ENCODE results near the gene AGBL4. TPM values are rescaled to one million over a fixed set of nuclear protein-coding genes. Genes with fewer than 3 reads are reported as not detected.
"Not testable (repeated sequence)": the region's sequence is repeated elsewhere in the genome, so short reads cannot be mapped to it uniquely, and the experiment has no call there.

AGBL4 gene
- total RNA-seq, 2 donors from 2014 or later: not detected

DNA sequence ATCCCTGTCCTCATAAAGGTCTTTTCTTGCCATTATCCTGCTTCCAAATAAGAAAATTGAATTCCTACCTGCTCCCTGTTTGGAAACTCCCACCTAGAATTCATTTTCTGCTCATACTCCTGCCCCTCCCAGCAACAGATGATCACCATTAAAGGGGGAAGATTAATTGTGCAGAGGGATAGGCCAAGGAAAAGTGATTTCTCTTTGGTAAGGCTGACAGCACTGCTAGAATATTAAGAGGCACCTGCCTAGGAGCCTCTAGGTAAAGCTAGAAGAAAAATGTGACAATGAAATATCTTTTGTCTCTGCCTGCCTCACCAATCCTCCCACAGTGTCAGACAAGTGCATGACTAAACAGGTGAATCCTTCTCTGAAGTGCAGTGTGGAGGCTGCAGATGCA, 1474.8 kb downstream of the AGBL4 start:
- no peaks in the 10 kb centered on the region for H3K9me3 ChIP-seq (ENCODE audit: control insufficient read depth, low read length, poor library complexity, severe bottlenecking)
- H3K36me3 Mint-ChIP-seq (ENCODE audit: low read depth): no peaks in the 10 kb centered on the region
- H3K27ac Mint-ChIP-seq: no peak overlapping the region
- DNase-seq (no peak), ATAC-seq (no peak)
- no peak overlapping the region for H3K4me3 Mint-ChIP-seq
- H3K4me1 Mint-ChIP-seq: peaks cover 6% of the 10 kb centered on the region
- H3K27me3 Mint-ChIP-seq: peaks cover 33% of the 10 kb centered on the region

DNA sequence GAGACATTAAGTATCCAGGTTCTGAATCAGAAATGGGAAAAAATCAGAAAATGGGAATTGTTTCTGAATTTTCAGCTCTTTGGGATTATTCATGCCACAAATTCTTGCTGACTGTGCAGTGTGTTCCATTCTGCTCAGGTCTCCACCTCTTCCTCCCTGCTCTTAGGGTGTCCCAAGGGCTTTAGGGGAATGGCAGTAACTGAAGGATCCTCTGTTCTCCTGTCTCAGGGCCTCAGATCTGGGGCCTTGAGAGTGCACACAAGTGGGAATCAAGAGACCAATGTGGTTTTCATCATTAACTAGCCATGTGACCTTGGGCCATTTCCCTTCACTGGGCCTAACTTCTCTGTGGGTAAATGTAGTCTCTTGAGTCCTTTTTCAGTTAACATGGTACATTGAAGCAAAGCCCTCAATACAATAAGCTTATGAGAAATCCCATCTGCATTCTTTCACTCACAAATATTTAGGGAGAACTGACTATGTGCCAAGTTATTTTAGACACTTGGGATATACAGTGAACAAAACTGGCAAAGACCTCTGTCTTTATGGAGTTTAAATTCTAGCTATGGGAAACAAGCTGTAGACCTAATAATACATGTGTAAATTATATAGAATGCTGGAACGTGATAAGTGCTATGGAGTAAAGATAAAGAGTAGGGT, 1476.1 kb downstream of the AGBL4 start:
- peaks cover 6% of the 10 kb centered on the region for H3K4me1 Mint-ChIP-seq
- H3K9me3 ChIP-seq (ENCODE audit: control insufficient read depth, low read length, poor library complexity, severe bottlenecking): no peaks in the 10 kb centered on the region
- no peak overlapping the region for H3K4me3 Mint-ChIP-seq
- H3K27ac Mint-ChIP-seq: no peak overlapping the region
- DNase-seq (no peak), ATAC-seq (no peak)
- H3K27me3 Mint-ChIP-seq: peaks cover 33% of the 10 kb centered on the region
- H3K36me3 Mint-ChIP-seq (ENCODE audit: low read depth): no peaks in the 10 kb centered on the region

DNA sequence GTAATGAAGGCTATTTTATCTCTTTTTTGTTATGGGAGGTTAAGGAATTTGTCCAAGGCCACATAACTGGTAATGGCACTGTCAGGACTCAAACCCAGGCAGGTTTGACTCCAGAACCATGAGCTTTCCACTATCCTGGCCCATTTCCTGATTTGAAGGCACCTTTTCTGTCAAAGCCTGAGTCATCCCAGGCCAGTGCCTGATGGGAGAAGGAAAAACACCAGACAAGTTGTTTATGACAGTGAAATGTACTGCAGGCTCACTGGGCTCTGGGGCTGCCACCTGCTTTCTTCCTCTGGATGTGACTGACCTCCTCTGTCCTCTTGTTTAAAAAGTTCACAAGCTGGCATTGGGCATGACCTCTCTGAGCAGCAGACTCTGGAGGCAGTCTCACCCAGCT, 1479.9 kb downstream of the AGBL4 start:
- Mint-ChIP-seq H3K27ac (no peak overlapping the region), H3K27me3 (peaks cover 25% of the 10 kb centered on the region), H3K4me1 (peaks cover 2% of the 10 kb centered on the region), H3K4me3 (no peak overlapping the region), H3K36me3 (ENCODE audit: low read depth) (no peaks in the 10 kb centered on the region)
- no peaks in the 10 kb centered on the region for H3K9me3 ChIP-seq (ENCODE audit: control insufficient read depth, low read length, poor library complexity, severe bottlenecking)
- ATAC-seq: no peak
- DNase-seq: no peak

DNA sequence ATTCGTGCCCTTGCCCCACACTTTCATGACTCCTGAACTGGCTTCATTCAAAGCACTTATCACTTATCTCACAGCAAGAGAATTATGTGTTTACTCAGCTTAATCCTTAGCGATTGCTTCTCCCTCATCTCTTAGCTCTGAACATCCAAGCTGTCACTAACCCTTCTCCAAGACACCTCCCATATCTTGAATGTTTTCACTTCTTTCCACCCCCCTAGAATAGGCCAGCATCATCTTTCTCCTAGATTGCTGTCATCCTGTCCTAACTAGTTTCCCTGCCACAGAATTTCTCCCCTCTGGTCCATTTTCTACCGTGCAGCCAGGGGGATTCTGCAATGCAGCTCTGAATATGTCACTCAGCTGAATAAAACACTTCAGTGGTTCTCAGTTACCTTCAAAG, 1483.2 kb downstream of the AGBL4 start:
- H3K9me3 ChIP-seq (ENCODE audit: control insufficient read depth, low read length, poor library complexity, severe bottlenecking): no peaks in the 10 kb centered on the region
- Mint-ChIP-seq H3K4me3 (no peak overlapping the region), H3K4me1 (no peaks in the 10 kb centered on the region), H3K27me3 (peaks cover 21% of the 10 kb centered on the region), H3K36me3 (ENCODE audit: low read depth) (no peaks in the 10 kb centered on the region), H3K27ac (no peak overlapping the region)
- DNase-seq (no peak), ATAC-seq (no peak)

DNA sequence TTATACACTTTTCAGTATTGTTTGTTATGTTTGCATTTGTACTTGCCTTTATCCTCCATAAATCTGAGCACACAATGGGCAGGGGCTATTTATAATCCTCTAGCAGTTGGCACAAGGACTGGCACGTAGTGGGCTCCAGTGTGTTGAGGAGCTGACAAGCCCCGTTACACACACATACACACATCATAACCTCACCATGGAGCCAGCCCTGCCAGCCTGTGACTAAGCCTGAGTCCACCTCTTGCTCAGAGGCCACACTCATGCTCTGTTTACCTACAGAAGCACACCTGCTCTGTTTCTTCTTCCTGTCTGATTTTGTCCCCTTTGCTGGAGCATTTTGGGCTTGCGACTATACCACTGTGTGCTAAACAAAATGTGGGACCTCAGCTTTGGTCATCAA, 1487.3 kb downstream of the AGBL4 start:
- no peak overlapping the region for H3K27ac Mint-ChIP-seq
- DNase-seq (no peak), ATAC-seq (no peak)
- H3K9me3 ChIP-seq (ENCODE audit: control insufficient read depth, low read length, poor library complexity, severe bottlenecking): no peaks in the 10 kb centered on the region
- H3K4me3 Mint-ChIP-seq: no peak overlapping the region
- H3K27me3 Mint-ChIP-seq: peaks cover 50% of the 10 kb centered on the region
- no peaks in the 10 kb centered on the region for H3K36me3 Mint-ChIP-seq (ENCODE audit: low read depth)
- H3K4me1 Mint-ChIP-seq: no peaks in the 10 kb centered on the region

DNA sequence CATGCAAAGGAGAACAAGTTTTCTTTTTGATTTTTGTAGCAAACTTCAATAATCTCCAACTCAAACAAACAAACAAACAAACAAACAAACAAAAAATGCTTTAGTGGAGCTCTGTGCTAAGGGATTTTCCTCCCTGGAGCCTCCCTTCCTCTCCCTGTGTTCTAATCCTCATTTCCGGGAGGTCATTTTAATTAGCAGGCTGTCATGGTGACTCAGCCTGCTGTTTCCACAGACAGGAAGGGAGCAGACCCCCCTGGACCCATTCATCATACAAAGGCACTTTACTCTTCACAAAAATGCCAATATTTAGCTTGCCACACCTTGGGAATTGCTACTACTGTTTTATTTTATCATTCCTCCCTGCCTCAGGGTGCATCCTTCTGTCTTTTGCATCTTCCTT, 1490.8 kb downstream of the AGBL4 start:
- DNase-seq (no peak), ATAC-seq (no peak)
- Mint-ChIP-seq H3K27me3 (peaks cover 54% of the 10 kb centered on the region), H3K4me1 (no peaks in the 10 kb centered on the region), H3K27ac (no peak overlapping the region), H3K36me3 (ENCODE audit: low read depth) (no peaks in the 10 kb centered on the region), H3K4me3 (no peak overlapping the region)
- no peaks in the 10 kb centered on the region for H3K9me3 ChIP-seq (ENCODE audit: control insufficient read depth, low read length, poor library complexity, severe bottlenecking)

DNA sequence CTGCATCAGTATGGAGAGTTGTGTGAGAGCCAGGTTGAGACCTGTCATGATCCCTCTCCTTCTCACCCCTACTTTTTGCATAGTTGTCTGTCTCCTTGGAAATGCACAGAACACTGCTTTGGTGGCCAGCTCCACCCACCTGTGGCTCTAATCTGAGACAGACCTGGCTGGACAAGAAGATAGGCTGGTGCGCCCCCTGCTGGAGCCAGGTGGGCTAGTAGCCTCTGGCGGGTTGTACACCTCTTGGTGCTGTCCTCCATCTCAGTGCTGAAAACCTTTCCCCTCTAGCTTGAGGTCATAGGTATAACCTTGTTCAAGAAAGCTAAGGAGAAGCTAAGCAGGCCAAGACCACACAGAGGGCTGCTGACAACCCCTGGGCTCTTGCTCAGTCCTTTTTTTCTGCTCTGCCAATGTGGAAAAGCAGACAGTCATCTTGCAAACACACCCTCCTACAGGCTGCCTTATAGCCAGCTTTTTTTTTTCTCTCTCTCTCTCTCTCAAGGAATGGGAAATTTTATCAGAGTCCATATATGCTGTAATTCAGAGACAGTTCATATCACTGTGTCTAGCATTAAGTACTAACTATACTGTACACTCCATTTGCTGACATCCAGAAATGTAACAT, 1492.9 kb downstream of the AGBL4 start:
- ATAC-seq (no peak), DNase-seq (no peak)
- Mint-ChIP-seq H3K36me3 (ENCODE audit: low read depth) (no peaks in the 10 kb centered on the region), H3K27ac (no peak overlapping the region), H3K27me3 (peaks cover 57% of the 10 kb centered on the region), H3K4me3 (no peak overlapping the region), H3K4me1 (no peaks in the 10 kb centered on the region)
- H3K9me3 ChIP-seq (ENCODE audit: control insufficient read depth, low read length, poor library complexity, severe bottlenecking): no peaks in the 10 kb centered on the region

DNA sequence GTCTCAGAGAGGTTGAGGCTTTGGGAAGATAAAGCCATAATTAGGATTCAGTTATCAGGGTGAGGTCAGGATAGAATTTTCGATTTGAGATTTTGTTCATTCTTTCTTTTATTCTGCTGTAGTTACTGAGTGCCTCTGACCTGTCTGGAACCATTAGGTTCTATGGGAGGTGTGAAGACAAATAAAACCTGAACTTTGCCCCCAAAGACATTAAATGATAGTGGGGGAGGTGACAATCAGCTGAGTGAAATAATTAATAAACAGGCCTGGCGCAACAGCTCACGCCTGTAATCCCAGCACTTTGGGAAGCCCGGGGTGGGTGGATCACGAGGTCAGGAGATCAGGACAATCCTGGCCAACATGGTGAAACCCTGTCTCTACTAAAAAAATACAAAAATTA, 1496.7 kb downstream of the AGBL4 start:
- no peaks in the 10 kb centered on the region for H3K36me3 Mint-ChIP-seq (ENCODE audit: low read depth)
- ATAC-seq: no peak

DNA sequence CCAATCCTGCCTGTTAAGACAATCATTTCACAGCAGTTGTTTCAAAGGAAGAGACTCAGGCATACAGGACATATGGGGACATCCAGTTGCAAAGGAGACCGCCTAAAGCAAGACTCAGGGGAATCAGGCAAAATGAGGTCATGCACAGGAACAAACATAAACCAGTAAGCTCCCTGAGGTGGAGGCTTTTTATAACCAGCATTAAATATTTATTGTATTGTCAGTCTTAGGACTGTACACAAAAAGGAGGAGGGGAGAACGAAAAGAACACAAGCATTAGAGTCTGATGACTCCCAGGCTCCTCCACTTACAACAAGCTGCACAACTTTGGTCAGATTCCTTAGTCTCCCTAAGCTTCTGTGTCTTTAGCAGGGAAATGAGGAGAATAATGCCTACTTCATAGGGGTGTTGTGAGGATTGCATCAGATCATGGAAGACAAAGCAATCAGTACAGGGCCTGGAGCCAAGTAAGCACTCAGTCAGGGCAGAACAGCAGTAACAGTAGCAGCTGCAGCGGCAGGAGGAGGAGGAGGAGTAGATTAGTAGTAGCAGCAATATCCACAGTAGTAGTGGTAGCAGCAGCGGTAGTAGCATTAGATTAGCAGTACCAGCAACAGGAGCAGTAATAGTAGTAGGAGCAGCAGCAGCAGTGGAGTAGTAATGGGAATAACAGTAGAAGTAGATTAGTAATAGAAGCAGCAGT, 1497.6 kb downstream of the AGBL4 start:
- ATAC-seq: no peak
- no peak for DNase-seq
- Mint-ChIP-seq H3K36me3 (ENCODE audit: low read depth) (no peaks in the 10 kb centered on the region), H3K27me3 (peaks cover 36% of the 10 kb centered on the region), H3K27ac (no peak overlapping the region), H3K4me1 (no peaks in the 10 kb centered on the region), H3K4me3 (no peak overlapping the region)
- H3K9me3 ChIP-seq (ENCODE audit: control insufficient read depth, low read length, poor library complexity, severe bottlenecking): no peaks in the 10 kb centered on the region

More for the DNA sequence above, 1496.7 kb downstream of the AGBL4 start:
- no peak for DNase-seq
- no peaks in the 10 kb centered on the region for H3K4me1 Mint-ChIP-seq
- peaks cover 34% of the 10 kb centered on the region for H3K27me3 Mint-ChIP-seq
- no peak overlapping the region for H3K4me3 Mint-ChIP-seq
- no peak overlapping the region for H3K27ac Mint-ChIP-seq
- H3K9me3 ChIP-seq (ENCODE audit: control insufficient read depth, low read length, poor library complexity, severe bottlenecking): no peaks in the 10 kb centered on the region

DNA sequence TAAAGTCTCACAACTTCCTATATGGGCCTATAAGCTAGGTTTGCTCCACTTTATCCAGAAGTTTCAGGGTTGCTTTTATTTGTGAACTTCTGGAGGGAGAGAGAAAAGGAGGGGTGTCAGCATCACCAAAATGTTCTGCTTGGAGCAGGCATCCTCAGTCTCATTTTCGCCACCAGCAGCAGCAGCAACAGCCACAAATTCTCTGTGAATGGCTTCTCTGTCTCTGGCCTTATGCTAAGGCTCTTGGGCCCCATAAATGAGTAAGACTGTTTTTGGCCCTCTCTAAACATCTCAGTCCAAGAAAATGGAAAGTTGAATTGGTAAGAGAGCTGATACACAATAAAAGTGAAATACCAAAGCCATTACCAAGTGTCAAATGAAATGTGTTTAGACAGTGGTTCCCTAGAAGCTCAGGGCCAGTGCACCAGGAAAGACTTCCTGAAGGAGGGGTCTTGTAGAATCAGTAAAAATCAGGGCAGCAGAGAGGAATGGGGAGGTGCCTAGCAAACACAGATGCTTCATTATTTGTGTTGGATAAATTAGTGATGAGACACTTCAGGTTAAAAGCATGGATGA, 1498.8 kb downstream of the AGBL4 start:
- Mint-ChIP-seq H3K4me1 (no peaks in the 10 kb centered on the region), H3K4me3 (no peak overlapping the region), H3K27ac (no peak overlapping the region), H3K27me3 (peaks cover 42% of the 10 kb centered on the region), H3K36me3 (ENCODE audit: low read depth) (no peaks in the 10 kb centered on the region)
- ATAC-seq (no peak), DNase-seq (no peak)
- H3K9me3 ChIP-seq (ENCODE audit: control insufficient read depth, low read length, poor library complexity, severe bottlenecking): no peaks in the 10 kb centered on the region

DNA sequence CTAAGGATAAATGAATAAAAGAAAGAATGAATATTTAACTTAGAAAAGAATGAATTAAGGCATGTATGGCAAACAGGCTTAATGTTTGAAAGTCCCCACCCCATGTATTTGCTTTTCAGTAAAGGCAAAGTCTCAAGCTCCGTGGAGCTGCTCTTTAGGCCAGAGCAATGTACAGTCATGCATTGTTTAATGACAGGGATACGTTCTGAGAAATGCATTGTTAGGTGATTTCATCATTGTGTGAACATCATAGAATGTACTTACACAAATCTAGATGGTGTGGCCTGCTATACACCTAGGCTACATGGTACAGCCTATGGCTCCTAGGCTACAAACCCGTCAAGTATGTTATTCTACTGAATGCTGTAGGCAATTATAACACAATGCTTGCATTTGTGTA, 1500.2 kb downstream of the AGBL4 start:
- Mint-ChIP-seq H3K27me3 (peaks cover 48% of the 10 kb centered on the region), H3K4me3 (no peak overlapping the region), H3K36me3 (ENCODE audit: low read depth) (no peaks in the 10 kb centered on the region), H3K27ac (no peak overlapping the region), H3K4me1 (no peaks in the 10 kb centered on the region)
- DNase-seq: no peak
- no peak for ATAC-seq
- no peaks in the 10 kb centered on the region for H3K9me3 ChIP-seq (ENCODE audit: control insufficient read depth, low read length, poor library complexity, severe bottlenecking)

DNA sequence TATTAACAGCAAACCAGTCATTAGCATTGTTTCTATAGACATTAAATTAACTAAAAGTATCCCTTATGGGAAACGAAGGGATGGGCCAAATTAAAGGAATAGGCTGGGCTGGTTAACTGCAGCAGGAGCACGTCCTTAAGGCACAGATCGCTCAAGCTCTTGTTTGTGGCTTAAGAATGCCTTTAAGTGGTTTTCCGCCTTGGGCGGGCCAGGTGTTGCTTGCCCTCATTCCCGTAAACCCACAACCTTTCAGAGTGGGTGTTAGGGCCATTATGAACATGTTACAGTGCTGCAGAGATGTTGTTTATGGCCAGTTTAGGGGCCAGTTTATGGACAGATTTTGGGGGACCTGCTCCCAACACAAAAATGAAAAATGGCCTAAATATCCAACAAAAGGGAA, 1503.9 kb downstream of the AGBL4 start:
- not testable (repeated sequence) for H3K36me3 Mint-ChIP-seq (ENCODE audit: low read depth); H3K27ac Mint-ChIP-seq; H3K9me3 ChIP-seq (ENCODE audit: control insufficient read depth, low read length, poor library complexity, severe bottlenecking); ATAC-seq; H3K4me1 Mint-ChIP-seq; DNase-seq; H3K4me3 Mint-ChIP-seq
- H3K27me3 Mint-ChIP-seq: peaks cover 38% of the 10 kb centered on the region

DNA sequence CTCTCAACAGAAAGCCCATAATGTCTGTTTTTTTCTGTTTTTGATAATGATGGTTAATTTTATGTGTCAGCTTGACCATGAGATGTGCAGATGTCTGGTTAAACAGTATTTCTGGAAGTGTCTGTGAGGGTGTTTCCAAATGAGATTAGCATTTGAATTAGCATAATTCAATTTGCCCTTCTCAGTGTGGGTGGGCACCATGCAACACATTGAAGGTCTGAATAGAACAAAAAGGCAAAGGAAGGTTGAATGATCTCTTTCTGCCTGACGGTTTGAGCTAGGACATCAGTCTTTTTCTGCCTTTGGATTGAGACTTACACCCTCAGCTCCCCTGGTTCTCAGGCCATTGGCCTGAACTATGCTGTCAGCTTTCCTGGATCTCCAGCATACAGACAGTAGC, 1516.9 kb downstream of the AGBL4 start:
- DNase-seq: no peak
- no peaks in the 10 kb centered on the region for H3K4me1 Mint-ChIP-seq

More for the DNA sequence above, 1516.9 kb downstream of the AGBL4 start:
- Mint-ChIP-seq H3K4me3 (no peak overlapping the region), H3K36me3 (ENCODE audit: low read depth) (no peaks in the 10 kb centered on the region), H3K27me3 (peaks cover 11% of the 10 kb centered on the region), H3K27ac (no peak overlapping the region)
- no peaks in the 10 kb centered on the region for H3K9me3 ChIP-seq (ENCODE audit: control insufficient read depth, low read length, poor library complexity, severe bottlenecking)
- no peak for ATAC-seq
